ENCODE results near the gene IFITM5.

The IFITM5 gene

GRCh38 chr11:259413-259812, 39.9 kb downstream of the IFITM5 start:
- TF ChIP-seq REST (IDR thresholded peaks at IDR 0.05; ENCODE audit: insufficient read depth in 1 of 2, low read depth in 2 of 2, low read length in 2 of 2) (no peak), SIN3A (IDR thresholded peaks at IDR 0.05; ENCODE audit: borderline replicate concordance, insufficient read depth, low read length) (no peak), POLR2AphosphoS5 (IDR thresholded peaks at IDR 0.05; ENCODE audit: low read depth, low read length) (no peak), FOXP2 (optimal IDR thresholded peaks at IDR 0.05; ENCODE audit: borderline replicate concordance, extremely low read depth, extremely low read length, insufficient read depth) (no peak), TAF1 (IDR thresholded peaks at IDR 0.05; ENCODE audit: borderline replicate concordance, insufficient read depth, low read length) (no peak)

DNA sequence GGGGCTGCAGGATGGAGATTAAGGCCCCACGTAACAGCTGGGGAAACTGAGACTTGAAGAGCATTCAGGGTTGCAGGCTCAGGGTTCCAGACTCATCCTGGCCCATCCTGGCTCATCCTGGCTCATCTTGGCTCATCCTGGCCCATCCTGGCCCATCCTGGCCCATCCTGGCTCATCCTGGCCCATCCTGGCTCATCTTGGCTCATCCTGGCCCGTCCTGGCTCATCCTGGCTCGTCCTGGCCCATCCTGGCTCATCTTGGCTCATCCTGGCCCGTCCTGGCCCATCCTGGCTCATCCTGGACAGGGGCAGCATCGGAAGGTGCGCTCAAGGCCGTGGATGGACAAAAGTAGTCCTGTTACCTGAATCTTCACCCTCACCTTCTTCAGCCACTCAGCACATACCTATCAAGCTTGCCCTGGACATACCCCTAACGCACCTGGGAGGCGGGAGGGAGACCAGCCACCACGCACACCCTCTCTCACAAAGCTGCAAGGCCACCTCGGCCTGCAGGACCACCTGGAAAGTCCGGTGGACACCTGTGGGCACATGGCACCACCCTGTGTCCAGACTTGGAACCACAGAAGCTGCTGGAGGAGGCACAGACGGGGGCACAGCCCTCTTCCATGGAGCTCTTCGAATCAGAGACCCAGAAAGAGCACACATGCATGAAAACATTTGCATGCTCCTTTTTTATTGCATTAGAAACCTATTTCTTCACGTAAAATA, 41.4 kb downstream of the IFITM5 start:
- no peak for TF ChIP-seq FOXP2 (optimal IDR thresholded peaks at IDR 0.05; ENCODE audit: borderline replicate concordance, extremely low read depth, extremely low read length, insufficient read depth)
- TF ChIP-seq REST (IDR thresholded peaks at IDR 0.05; ENCODE audit: insufficient read depth in 1 of 2, low read depth in 2 of 2, low read length in 2 of 2): no peak
- no peak for TF ChIP-seq SIN3A (IDR thresholded peaks at IDR 0.05; ENCODE audit: borderline replicate concordance, insufficient read depth, low read length)
- TF ChIP-seq POLR2AphosphoS5 (IDR thresholded peaks at IDR 0.05; ENCODE audit: low read depth, low read length): no peak
- no peak for TF ChIP-seq TAF1 (IDR thresholded peaks at IDR 0.05; ENCODE audit: borderline replicate concordance, insufficient read depth, low read length)

- no peak for TF ChIP-seq FOXP2 (optimal IDR thresholded peaks at IDR 0.05; ENCODE audit: borderline replicate concordance, extremely low read depth, extremely low read length, insufficient read depth)
- no peak for TF ChIP-seq SIN3A (IDR thresholded peaks at IDR 0.05; ENCODE audit: borderline replicate concordance, insufficient read depth, low read length)
- TF ChIP-seq REST (IDR thresholded peaks at IDR 0.05; ENCODE audit: insufficient read depth in 1 of 2, low read depth in 2 of 2, low read length in 2 of 2): no peak
- no peak for TF ChIP-seq POLR2AphosphoS5 (IDR thresholded peaks at IDR 0.05; ENCODE audit: low read depth, low read length)
- no peak for TF ChIP-seq TAF1 (IDR thresholded peaks at IDR 0.05; ENCODE audit: borderline replicate concordance, insufficient read depth, low read length)
Observed at GRCh38 chr11:256952-257737, 42.2 kb downstream of the IFITM5 start.

GRCh38 chr11:255816-256215, 43.5 kb downstream of the IFITM5 start:
- no peak for TF ChIP-seq POLR2AphosphoS5 (IDR thresholded peaks at IDR 0.05; ENCODE audit: low read depth, low read length)
- no peak for TF ChIP-seq REST (IDR thresholded peaks at IDR 0.05; ENCODE audit: insufficient read depth in 1 of 2, low read depth in 2 of 2, low read length in 2 of 2)
- no peak for TF ChIP-seq SIN3A (IDR thresholded peaks at IDR 0.05; ENCODE audit: borderline replicate concordance, insufficient read depth, low read length)
- no peak for TF ChIP-seq TAF1 (IDR thresholded peaks at IDR 0.05; ENCODE audit: borderline replicate concordance, insufficient read depth, low read length)
- no peak for TF ChIP-seq FOXP2 (optimal IDR thresholded peaks at IDR 0.05; ENCODE audit: borderline replicate concordance, extremely low read depth, extremely low read length, insufficient read depth)

All from PFSK-1 (cell line).